HG03439 (cell line): ENCODE results near the gene SLC9A1.
"Not testable (repeated sequence)": the region's sequence is repeated elsewhere in the genome, so short reads cannot be mapped to it uniquely, and the experiment has no call there.

ENCODE experiments used
- ATAC-seq: cut with Tn5 transposase; IDR thresholded peaks from one replicate; pipeline ENCODE4 v1.9.1; 2021; ENCODE audit warnings: mild to moderate bottlenecking, moderate library complexity; ENCODE audit not compliant: unreplicated experiment

SLC9A1 gene

DNA sequence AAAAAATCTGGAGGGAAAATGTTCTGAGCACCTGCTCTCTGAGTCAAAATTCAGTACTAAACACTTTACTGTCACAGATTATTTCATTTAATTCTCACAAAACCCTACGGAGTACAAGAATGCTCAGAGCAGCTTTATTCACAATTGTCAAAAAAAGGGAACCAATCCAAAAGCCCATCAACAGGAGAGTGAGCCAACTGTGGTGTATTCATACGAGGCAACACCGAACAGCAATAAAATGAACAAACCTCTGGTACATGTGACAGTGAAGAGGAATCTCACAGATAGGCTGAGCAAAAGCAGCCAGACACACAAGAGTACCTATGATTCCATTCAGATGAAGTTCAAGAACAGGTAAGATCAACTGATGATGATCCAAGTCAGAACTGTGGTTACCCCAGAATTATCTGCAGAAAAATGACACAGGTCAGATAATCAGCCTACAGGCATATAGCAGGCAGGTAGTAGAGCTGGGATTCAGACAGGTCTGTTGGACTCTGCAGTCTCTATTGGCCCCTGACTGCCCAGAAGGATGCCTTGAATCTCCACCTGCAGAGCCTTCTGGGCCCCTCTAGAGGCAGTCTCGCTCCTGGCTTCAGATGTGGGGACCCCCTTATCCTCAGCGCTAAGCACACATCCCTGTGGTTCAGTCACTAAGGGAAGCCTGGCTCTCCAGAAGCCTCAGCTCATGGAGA is 19.2 kb downstream of the SLC9A1 start:
- no peak for ATAC-seq

DNA sequence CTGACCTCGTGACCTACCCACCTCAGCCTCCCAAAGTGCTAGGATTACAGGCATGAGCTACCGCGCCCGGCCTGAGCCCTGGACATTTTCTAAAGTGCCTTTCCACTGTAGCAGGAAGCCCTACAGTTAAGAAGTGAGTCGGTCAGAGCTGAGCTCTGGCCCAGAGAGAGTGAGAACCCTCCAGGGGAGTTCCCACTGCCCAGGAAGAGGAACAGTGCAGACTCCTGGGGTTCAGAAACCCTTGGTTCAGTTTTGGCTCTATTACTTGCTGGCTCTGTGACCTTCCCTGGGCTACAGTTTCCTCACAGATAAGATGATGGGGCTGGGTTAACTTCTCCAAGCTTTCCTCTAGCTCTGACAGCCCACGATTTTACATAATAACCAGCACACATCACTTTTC is 20.9 kb downstream of the SLC9A1 start:
- ATAC-seq: no peak

DNA sequence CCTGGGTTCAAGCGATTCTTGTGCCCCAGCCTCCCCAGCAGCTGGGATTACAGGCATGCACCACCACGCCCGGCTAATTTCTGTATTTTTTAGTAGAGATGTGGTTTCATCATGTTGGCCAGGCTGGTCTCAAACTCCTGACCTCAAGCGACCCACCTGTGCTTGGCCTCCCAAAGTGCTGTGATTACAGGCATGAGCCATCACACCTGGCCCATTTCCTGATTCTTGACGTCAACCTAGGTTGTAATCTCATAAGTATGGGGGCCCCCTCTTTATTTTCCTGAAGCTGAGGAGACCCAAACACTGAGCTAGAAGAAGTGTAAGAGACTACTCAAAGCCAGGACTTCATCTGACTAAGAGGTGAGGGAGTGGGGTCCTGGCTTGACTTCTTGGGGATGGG is 21.8 kb downstream of the SLC9A1 start:
- ATAC-seq: no peak

DNA sequence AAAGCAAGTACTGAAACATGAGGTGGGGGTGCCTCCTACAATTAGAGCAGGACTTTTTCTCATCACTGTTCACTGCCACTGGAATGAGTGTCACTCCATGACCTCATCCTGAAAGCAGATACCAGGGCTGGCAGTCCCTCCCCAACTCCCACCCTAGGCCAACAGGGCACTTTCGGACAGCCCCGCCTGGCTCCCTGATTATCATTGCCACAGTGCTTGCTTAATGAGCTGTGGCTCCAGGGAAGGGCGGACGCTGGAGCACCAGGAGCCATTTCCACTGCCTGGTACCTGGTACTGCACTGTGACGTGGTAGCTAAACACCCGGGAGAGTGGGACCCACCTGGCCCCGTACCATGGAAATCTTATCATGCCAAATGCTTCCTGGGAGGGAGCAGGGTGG is 22.3 kb downstream of the SLC9A1 start:
- no peak for ATAC-seq

DNA sequence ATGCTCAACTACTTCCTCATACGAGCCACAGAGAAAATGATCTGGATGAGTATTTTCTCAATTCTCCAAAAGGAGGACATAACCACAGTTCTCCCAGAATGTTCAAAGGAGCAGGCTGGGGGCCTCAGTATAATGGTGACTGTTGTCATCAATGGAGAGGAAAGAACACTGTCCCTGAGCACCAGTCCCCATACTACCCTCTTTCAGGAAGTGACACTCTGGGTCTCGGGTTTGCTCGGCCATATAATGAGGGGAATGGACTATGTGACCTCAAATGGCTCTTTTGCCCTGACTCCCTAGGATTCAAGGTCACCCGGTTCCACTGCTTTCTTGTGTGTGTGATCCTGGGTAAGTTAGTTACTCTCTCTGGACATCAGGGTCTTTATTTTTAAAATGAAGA is 22.8 kb downstream of the SLC9A1 start:
- ATAC-seq: no peak

DNA sequence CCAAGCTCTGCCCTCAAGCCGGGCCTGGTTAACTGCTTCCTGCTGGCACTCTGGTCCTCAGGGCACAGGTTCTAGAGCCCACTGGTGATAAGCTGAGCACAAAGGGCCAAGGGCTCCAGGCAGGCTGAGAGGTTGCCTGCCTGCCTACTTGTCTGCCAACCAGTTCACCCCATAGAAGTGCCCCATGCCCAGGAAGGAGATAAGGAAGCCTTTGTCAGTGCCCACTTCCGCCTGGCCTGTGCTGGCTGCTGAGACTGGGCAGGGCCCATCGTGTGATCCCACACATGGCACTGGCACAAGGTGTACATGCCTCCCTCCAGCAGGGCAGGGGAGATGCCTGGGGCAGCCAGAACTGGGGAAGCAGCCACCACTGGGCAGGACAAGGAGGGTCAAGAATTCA is 24.1 kb downstream of the SLC9A1 start:
- ATAC-seq: no peak

DNA sequence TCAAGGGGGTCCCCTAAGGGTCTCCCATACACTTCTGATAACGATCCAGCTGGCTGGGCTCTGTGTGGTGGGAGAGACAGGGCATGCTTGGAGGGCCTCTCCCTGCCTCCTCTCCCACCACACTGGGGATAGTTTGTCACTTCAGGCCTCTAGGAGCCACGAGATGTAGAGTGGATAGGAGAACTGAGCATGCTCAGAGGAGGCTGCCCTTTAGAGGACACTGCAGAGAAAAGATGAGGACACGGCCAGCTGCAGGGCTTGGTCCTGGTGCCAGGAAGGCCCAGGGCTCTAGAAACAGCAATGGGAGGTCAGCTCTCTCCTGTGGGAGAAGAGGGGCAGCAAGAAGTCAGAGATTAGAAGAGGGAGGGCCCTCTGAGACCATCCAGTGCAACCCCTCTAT is 25.7 kb downstream of the SLC9A1 start:
- ATAC-seq: no peak

DNA sequence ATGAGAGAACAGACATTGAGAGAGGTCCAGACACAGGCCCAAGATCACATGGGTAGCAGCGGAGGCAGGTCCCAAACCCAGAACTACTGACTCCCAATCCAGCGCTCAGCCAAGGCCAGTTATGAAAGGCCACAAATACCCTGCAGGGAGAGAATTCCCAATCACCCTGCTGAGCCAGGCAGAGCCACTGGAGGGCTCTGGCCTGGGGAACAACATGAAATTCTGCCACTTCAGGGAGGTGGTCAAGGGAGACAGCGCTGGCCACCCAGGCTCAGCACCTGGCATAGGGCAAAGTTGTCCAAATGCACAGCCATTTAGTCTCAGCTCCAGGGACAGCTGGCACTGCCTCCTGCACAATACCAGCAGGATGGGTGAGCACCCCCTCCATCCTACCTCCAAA is 27.5 kb downstream of the SLC9A1 start:
- ATAC-seq: no peak

DNA sequence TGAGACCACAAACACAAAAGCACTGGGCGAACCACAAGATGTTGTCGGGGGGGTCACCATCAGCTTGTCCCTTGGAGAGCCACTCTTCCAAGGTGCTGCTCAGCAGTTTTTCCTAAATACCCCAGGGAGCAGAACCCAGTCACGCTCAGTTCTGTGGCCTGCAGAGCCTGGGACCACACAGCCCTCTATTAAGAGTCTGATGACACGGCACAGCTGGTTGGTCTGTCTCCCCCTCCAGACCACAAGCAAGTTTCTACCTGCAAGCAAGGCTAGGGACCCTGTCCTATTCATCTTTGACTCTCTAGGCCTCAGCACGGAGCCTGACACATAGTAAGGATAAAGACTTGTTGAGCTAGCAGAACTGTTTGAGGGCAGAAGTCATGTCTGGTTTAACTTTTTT is 28.5 kb downstream of the SLC9A1 start:
- no peak for ATAC-seq

DNA sequence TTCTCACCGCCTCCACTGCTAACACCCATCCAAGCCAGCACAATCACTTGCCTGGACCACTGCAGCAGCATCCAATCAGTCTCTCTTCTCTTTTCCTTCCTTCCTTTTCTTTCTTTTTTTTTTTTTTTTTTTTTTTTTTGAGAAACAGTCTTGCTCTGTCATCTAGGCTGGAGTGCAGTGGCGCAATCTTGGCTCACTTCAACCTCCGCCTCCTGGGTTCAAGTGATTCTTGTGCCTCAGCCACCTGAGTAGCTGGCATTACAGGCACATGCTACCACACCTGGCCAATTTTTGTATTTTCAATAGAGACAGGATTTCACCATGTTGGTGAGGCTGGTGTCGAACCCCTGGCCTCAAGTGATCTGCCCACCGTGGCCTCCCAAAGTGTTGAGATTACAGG is 29.8 kb downstream of the SLC9A1 start:
- not testable (repeated sequence) for ATAC-seq

DNA sequence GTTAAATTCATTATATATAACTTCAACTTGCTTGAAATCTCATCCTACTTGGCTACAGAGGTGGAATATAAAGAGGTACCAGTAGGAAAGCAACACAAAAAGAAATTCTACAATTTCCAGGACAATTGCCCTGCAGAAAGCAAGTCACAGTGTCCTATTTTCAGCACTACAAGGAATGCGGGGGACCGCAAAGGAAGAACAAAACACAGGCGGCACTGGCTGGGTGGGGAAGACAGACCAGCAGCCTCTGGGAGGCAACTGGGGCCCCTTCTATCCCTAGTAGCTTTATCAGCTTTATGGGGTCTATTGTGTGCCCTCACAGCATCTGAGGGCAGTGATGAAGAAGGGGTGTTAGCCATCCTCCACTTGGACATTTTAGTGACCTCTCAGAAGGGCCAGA is 30.5 kb downstream of the SLC9A1 start:
- ATAC-seq: no peak

DNA sequence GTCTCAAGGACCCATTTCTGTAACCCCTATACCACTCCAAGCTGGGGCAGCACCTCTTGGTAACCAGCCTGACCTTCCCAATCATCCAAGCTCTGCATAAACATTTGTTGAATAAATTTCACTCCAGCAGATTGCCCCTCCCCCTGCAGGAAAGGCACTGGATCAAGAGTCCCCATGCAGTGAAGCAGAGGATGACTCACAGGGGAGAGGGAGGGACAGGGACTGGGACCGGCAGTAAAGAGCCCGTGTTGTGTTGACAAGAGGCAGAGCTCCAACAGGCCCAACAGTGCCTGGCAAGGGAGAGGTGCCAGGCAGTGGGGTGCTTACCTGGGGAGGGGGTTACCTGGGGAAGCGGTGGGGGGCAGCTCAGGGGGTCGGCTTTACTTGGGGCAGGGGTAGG is 32.3 kb downstream of the SLC9A1 start:
- ATAC-seq: no peak

DNA sequence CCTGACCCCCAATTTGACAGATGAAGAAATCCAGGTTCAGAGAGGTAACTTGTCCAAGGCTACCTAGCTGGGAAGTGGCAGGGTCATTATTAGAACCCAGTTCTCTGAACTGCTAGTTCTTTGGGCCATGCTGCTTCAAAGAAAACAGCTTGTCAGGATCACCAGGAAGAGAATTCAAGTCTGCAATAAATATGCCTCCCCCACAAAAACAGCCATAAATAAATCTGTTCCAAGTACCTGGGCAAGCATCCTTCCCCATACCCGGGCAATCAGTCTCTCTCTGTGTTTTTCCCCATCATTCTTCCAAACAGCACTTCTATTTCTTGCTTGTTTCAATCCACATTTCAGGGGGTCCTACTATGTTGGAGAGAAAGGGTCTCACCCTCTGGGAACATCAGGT is 34.1 kb downstream of the SLC9A1 start:
- no peak for ATAC-seq

DNA sequence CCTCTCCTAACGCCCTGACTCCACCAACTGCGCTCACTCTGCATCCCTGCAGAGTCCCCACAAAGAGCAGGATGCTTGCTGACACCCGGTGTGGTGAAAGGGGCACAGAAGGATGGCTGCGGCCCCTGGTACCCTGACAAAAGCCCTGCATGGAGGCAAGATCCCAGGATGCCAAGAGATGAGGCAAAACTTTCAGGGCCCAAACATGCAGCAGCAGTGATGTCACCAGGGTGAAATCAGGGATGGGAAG is 36.6 kb downstream of the SLC9A1 start:
- ATAC-seq: no peak

DNA sequence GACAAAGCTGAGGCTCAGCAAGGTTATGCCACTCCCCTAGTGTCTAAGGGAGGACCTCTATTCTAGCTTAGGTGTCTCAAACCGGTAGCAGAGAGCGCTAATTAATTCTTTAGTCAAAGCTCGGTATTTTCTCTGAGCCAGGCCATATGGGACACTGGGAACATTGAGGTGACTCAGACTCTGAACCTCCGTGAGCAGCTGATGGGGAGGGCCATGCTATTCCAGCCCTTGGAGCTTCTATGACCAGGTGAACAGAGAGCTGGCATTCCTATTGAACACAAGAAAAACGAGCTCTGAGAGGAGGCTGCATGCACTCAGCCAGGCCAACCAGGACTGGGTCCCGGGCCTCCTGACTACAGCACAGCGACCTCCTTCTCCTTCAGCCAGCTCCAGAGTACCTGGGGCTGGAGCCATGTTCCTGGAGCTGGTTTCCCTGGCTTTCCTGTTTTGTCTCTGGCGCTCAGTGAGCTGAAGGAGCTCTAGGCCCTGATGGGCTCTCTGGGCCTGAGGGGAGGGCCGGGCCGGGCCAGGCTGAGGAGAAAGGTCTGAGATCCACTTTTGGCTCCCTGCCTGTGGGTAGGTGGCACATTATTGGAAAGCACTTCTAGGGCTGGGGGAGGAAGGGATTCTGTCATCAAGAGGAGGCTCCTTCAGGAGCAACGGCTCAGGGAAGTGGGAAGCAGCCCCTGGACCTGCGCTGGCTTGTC is 37.0 kb downstream of the SLC9A1 start:
- ATAC-seq: no peak

DNA sequence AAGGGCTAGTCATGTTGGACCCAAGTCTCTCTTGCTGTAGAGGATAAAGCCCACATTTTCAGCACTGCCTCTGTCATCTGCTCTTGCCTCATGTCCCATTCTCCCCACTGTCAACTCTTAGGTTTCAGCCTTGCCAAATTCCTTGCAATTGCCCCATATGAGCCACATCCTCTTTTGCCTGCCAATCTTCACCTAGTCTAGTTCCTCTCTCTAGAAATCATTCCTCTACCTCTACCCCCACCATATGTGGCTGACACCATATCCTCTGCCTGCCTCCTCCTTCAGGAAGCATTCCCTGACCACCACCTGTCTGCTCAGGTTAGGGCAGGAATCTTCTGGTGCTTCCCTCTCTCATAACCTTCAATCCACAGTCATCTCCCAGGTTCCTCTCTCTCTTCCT is 38.2 kb downstream of the SLC9A1 start:
- ATAC-seq: no peak

DNA sequence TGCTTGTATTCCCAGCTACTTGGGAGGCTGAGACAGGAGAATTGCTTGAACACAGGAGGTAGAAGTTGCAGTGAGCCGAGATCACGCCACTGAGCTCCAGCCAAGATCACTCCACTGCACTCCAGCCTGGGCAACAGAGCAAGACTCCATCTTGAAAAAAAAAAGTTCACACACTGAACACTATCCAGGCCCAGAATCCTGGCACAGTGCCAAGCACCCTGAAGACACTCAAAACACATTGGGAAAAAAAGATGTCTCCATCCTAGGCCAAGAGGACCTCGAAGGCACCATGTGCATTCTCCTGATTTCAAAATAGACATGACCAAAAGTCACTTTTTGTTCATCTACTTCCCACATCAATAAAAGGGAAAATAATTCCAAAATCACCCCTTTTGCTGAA is 38.7 kb downstream of the SLC9A1 start:
- ATAC-seq: no peak

DNA sequence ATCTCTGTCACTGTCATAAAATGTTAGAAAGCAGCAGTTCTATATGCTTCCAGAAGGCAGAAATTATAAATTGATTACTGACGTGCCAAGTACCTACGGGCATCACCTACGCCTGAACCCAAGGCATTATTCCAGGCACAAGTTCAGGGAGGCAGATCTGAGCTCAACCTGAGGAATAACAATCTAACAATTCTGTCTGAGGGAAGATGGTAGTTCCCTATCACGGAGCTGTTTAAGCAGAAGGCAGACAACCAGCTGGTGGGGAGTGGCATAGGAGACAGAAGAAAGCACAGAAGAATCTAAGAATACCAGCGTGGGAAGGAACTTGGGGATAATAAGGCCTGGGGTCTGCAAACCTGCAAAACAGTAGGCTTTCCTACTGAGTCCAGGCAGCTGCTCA is 40.4 kb downstream of the SLC9A1 start:
- ATAC-seq: no peak

DNA sequence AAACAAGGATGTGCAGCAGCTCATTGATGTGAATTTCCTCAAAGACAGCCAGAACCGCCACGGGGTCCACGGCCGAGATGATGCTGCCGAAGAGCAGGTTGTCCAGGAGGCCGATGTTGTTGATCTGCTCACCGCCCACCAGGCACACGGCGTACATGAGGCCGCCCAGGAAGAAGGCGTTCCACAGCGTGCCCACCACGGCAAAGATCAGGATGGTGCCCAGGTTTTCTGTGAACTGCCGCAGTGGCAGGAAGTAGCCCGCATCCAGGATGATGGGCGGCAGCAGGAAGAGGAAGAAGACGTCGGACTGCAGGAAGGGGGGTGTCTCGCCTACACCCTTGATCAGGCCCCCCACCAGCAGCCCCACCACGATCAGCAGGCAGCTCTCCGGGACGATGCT is 41.1 kb downstream of the SLC9A1 start:
- no peak for ATAC-seq

DNA sequence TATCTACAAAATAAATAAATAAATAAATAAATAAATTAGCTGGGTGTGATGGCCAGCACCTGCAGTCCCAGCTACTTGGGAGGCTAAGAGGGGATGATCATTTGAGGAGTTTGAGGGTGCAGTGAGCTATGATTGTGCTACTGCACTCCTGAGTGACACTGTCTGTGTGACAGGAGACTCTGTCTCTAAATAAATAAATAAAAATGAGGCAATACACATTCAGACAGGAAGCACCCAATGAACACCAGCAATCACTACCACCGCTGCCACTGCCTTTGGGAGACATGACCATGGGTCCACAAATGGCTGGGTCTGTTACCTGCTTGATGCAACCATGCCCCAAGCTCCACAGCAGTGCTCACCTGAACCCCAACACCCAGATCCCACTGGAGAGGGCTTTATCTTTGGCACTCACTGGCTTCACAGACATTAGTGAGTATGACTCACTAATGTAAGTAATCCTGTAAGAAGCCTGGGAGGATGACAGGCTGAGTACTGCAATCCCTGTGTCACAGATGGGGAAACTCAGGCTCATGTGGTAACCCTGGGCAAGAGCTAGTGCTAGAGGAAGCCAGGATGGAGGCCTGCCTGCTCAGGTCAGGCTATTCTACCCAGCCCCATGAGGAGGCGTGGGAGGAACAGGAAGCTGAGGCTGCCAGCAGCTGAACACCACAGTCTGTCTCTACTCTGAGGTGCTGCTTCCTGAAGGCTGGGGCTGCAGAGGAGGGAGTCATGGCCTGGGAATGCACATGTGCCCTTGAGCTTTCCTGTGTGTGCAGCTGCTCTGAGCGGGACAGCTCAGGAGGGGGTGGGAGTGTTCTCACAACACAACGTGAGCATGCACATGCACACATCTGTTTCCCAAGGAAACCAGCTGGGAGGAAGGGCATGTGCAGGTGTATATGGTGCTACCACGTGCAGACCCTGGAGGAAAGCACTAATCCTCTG is 43.0 kb downstream of the SLC9A1 start:
- no peak for ATAC-seq

DNA sequence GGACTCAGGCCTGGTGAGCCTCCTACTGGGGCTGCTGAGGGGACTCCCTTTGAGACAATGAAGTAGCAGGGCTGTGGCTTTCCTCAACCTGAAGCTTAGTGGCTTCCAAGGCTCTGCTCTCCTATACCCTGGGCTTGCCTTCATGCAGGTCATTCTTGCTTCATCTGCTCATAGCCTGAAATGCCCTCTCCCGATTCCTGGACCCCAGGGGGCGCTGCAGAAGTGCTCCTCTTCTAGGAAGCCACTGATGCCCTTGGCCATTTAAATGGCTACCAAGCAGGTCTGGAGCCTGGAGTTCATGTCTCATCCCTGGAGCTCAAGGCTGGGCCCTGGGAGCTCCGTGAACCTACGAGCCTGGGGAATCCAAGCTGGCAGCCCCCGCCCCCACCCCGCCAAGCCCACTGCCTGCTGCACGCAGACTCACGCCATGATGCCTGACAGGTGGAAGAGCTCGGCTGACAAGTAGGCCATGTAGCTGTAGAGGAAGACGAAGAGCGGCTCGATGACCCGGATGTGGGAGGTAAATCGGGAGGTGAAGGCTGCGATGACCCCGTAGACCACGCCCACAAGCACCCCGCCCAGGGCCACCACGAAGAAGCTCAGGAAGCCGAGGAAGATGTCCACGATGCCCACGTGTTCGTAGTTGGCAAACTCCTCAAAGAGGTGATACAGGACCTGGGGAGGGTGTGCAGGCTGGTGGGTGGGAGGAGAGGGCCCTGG is 45.7 kb downstream of the SLC9A1 start:
- no peak for ATAC-seq
